Esophagus muscularis mucosa (tissue), 4 donors: ENCODE data around the gene TOR1AIP1. TPM values are rescaled to one million over a fixed set of nuclear protein-coding genes. Genes with fewer than 3 reads are reported as not detected.
A peak's percentile ranks its signal among the peaks of the same experiment; 100 is the strongest.

Experiments used
- DNase-seq: peaks from one replicate; pipeline ENCODE4 v3.0.0-alpha.2; 2017; ENCODE audit errors: extremely low spot score
- H3K27ac ChIP-seq, 4 donors: fragments of 200-600 bp; sonication (generic); replicated peaks in 1 of 4; 1 replicate in 3 of 4; 2 replicates in 1 of 4; pipeline ENCODE4 v1.5.1; 2016 to 2019; ENCODE audit warnings: mild to moderate bottlenecking in 1 of 4
- H3K27me3 ChIP-seq, 4 donors: fragments of 200-600 bp; sonication (generic); one replicate each; pipeline versions ENCODE4 v1.5.1 to v1.6.0; 2016 to 2019
- H3K36me3 ChIP-seq, 4 donors: fragments of 200-600 bp; sonication (generic); one replicate each; pipeline ENCODE4 v1.5.1; 2016 to 2019
- H3K4me1 ChIP-seq, 4 donors: fragments of 200-600 bp; sonication (generic); one replicate each; pipeline ENCODE4 v1.5.1; 2016 to 2019
- H3K4me3 ChIP-seq, 4 donors: fragments of 200-600 bp; sonication (generic); 1 replicate in 2 of 4; 2 replicates in 2 of 4; pipeline ENCODE4 v1.5.1; 2016 to 2019; ENCODE audit warnings: mild to moderate bottlenecking in 4 of 4, moderate library complexity in 1 of 4
- H3K9me3 ChIP-seq, 4 donors: fragments of 200-600 bp; sonication (generic); 1 replicate in 3 of 4; 2 replicates in 1 of 4; pipeline ENCODE4 v1.5.1; 2016 to 2019
- CTCF ChIP-seq, 3 experiments: fragments of 200-600 bp in 2 of 3; fragments of 450-650 bp in 1 of 3; sonication (generic) in 2 of 3; IDR thresholded peaks; one replicate each; pipeline ENCODE4 v1.5.1; 2017 to 2019; ENCODE audit warnings: antibody characterized with exemption in 3 of 3, mild to moderate bottlenecking in 2 of 3, moderate library complexity in 1 of 3
- EP300 ChIP-seq: sonication (generic); formaldehyde crosslinking; IDR thresholded peaks from one replicate; pipeline ENCODE4 v1.6.1; 2017; ENCODE audit warnings: antibody characterized with exemption
- POLR2A ChIP-seq: fragments of 450-650 bp; IDR thresholded peaks from one replicate; pipeline ENCODE4 v1.6.1; 2017; ENCODE audit warnings: antibody characterized with exemption, moderate library complexity, mild to moderate bottlenecking, low read depth
- POLR2AphosphoS5 ChIP-seq, 2 donors: sonication (generic); formaldehyde crosslinking; IDR thresholded peaks; one replicate each; pipeline ENCODE4 v1.6.1; 2017; ENCODE audit warnings: antibody characterized with exemption in 2 of 2
- WGBS: methylation state at CpG from one replicate; pipeline ENCODE4 v1.1.5; 2018; 5-methylcytosine and 5-hydroxymethylcytosine counted together
- intact Hi-C: fragments of 100-400 bp; cut with DNase I; formaldehyde crosslinking; loops from one replicate; pipeline ENCODE4 v1.15.1; 2023
- total RNA-seq, 4 donors: library from RNA; depleted of rRNA; stranded (reverse); fragments of >200 nt; gene quantifications; one replicate each; pipeline versions ENCODE4 v1.1.0 to v1.2.1, GENCODE V29; 2016

The TOR1AIP1 gene
- total RNA-seq, 4 donors from 2014 or later = 114 to 145 (median 126) TPM

DNA sequence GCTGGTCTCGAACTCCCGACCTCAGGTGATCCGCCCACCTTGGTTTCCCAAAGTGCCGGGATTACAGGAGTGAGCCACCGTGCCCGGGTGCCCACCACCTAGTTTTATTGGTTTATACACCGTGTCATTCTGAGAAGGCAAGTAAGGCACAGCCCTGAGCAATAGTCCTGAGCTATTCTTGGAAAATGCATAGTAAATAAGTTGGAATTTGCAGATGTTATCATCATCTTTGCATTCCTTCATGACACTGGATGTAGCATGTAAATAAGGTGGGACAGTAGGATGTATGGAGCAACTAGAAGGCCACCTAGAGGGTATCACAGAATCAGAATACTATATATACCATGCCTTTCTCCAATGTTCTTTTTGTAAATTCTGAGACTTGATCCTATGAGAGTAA is 15.5 kb upstream of the TOR1AIP1 start:
- H3K27ac ChIP-seq = no peak overlapping the region
- WGBS = 94% methylated on average over 7 of the region's 7 CpGs
- peaks cover 12 to 18% (median 18%) of the 10 kb centered on the region in 4 donors for H3K4me1 ChIP-seq
- H3K36me3 ChIP-seq = peaks cover 5 to 75% (median 50%) of the 10 kb centered on the region in 4 donors
- intact Hi-C loops = no loop called here
- H3K9me3 ChIP-seq = no peaks in the 10 kb centered on the region
- DNase-seq = no peak
- no peaks in the 10 kb centered on the region for H3K27me3 ChIP-seq
- no peak overlapping the region for H3K4me3 ChIP-seq
- no peak for TF ChIP-seq EP300

DNA sequence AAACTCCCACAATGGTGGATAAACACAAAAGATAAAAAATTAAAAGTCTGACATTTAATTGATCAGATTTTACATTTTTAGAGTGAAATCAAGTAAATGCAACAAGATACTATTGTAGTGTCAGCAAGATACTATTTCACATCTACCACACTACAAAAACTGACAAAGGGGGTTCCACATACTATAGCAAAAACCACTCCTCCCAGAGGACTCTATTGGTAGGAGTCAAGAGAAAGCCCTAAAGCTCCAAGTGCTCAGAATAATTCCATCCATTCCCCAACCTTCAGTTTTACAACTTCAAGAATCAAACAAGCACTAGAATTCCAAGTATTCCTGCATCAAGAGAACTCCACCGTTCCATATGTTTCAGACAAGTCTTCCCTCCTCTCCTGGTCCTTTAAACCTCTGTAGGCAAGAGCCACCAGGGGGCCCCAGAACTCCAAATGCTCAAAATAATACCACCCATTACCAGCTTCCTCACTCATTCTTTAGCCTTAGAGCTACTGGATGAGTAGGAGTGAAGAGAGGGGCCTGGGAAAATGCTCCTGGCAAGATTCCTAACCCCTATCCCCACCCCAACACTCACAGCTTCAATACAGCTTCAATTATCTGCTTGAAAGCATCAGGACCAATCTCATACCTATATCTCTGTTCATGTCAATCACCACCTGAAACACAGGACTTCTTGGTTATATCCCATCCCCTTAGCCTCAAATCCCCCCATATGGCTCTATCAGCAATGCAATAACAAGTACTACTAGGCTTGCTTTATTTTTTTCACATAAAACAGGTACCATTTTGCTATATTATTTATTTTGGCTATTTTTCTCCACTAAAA is 14.4 kb upstream of the TOR1AIP1 start:
- H3K9me3 ChIP-seq = no peaks in the 10 kb centered on the region
- no peak for DNase-seq
- TF ChIP-seq POLR2AphosphoS5 (IDR thresholded peaks at IDR 0.05) (no peak), CTCF (IDR thresholded peaks at IDR 0.05) (peak; percentile 51 to 78 (median 58))
- no peak overlapping the region for H3K4me3 ChIP-seq
- H3K4me1 ChIP-seq = peaks cover 21 to 29% (median 28%) of the 10 kb centered on the region in 4 donors
- 11% methylated on average over 1 of the region's 1 CpG for WGBS
- intact Hi-C loops = no loop called here
- H3K36me3 ChIP-seq = peaks cover 5 to 75% (median 46%) of the 10 kb centered on the region in 4 donors
- H3K27ac ChIP-seq = no peak overlapping the region
- H3K27me3 ChIP-seq = no peaks in the 10 kb centered on the region

DNA sequence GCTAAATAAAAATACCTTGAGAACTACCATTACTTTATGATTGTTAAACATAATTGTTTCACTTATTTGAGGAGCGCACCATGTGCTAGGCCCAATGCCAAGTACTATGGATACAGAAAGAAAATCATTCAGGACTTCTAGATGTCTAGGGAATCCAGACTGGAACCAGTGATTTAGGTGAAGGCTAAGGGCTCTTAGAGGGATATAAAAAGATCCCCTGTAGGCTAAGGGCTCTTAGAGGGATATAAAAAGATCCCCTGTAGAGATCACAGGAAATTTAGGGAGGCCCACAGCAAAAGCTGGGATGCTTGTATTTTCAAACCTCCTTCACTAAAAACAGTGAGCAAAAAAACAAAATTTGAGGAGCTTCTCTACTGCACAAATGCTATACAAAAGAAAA is 11.2 kb upstream of the TOR1AIP1 start:
- WGBS = 90% methylated on average over 1 of the region's 1 CpG
- Histone ChIP-seq H3K4me1 (peaks cover 34 to 58% (median 50%) of the 10 kb centered on the region in 4 donors), H3K27me3 (no peaks in the 10 kb centered on the region), H3K4me3 (no peak overlapping the region), H3K27ac (peak overlapping the region in 1 of 4 donors; percentile 3), H3K9me3 (no peaks in the 10 kb centered on the region), H3K36me3 (peaks cover 5 to 60% (median 32%) of the 10 kb centered on the region in 4 donors)
- TF ChIP-seq POLR2A (no peak), POLR2AphosphoS5 (IDR thresholded peaks at IDR 0.05) (no peak), EP300 (no peak), CTCF (IDR thresholded peaks at IDR 0.05) (no peak)
- intact Hi-C loops = loop anchor here (2.0 kb wide), 1 partner anchor 308 kb away; no protein-coding TSS in a partner anchor
- DNase-seq = no peak

GRCh38 chr1:179871940-179872339 is 10.1 kb upstream of the TOR1AIP1 start:
- no peak for TF ChIP-seq CTCF (IDR thresholded peaks at IDR 0.05)
- no peak for TF ChIP-seq POLR2AphosphoS5 (IDR thresholded peaks at IDR 0.05)
- no peak for TF ChIP-seq EP300
- no peak for TF ChIP-seq POLR2A
- Histone ChIP-seq H3K27me3 (no peaks in the 10 kb centered on the region), H3K36me3 (peaks cover 5 to 49% (median 27%) of the 10 kb centered on the region in 4 donors), H3K9me3 (no peaks in the 10 kb centered on the region), H3K4me1 (peaks cover 44 to 69% (median 60%) of the 10 kb centered on the region in 4 donors), H3K4me3 (no peak overlapping the region), H3K27ac (peak overlapping the region in 1 of 4 donors; percentile 13)
- DNase-seq = no peak
- intact Hi-C loops = loop anchor here (2.0 kb wide), 1 partner anchor 307 kb away; no protein-coding TSS in a partner anchor
- WGBS = 63% methylated on average over 1 of the region's 1 CpG

DNA sequence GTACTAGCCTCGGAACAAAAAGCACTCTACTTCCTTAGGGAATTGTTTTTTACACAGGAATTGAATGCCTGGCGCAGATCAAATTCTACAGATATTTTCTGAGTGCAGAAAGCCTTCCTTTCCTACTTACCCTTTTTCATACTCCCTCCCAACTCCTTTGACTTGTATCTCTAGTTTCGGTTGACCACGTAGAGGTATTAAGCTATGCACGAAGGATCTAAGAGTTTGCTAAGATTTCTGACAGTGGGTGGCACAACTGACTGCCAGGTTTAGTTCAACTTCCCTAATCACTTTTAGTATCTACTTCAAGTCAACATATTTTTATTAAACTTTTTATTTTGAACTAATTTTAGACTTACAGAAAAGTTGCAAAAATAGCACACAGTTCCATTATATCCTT is 9.5 kb upstream of the TOR1AIP1 start:
- intact Hi-C loops = no loop called here
- 85% methylated on average over 5 of the region's 5 CpGs for WGBS
- H3K4me1 ChIP-seq = peaks cover 46 to 72% (median 62%) of the 10 kb centered on the region in 4 donors

More for the DNA sequence above, 9.5 kb upstream of the TOR1AIP1 start:
- no peak overlapping the region for H3K4me3 ChIP-seq
- no peak for DNase-seq
- no peaks in the 10 kb centered on the region for H3K9me3 ChIP-seq
- H3K36me3 ChIP-seq = peaks cover 5 to 44% (median 22%) of the 10 kb centered on the region in 4 donors
- H3K27me3 ChIP-seq = no peaks in the 10 kb centered on the region
- no peak overlapping the region for H3K27ac ChIP-seq
- TF ChIP-seq POLR2AphosphoS5 (IDR thresholded peaks at IDR 0.05) (no peak), CTCF (IDR thresholded peaks at IDR 0.05) (no peak), EP300 (no peak), POLR2A (no peak)
